Ovary (tissue), 3 donors: ENCODE data around the gene MAB21L3.

Experiments
- CTCF ChIP-seq, 3 donors: fragments of 450-650 bp in 2 of 3; fragments of 200-600 bp in 1 of 3; IDR thresholded peaks; one replicate each; pipeline versions ENCODE4 v1.5.1 to v1.8.0; 2016 to 2022; ENCODE audit warnings: antibody characterized with exemption in 3 of 3, mild to moderate bottlenecking in 1 of 3
- POLR2A ChIP-seq: fragments of 450-650 bp; IDR thresholded peaks from one replicate; pipeline ENCODE4 v1.6.1; 2017; ENCODE audit warnings: antibody characterized with exemption, mild to moderate bottlenecking, moderate library complexity
- donor health status: DM: no; HTN: no; CAD: no.

GRCh38 chr1:116166655-116167054 is 55.5 kb downstream of the MAB21L3 start:
- no peak for TF ChIP-seq POLR2A
- no peak for TF ChIP-seq CTCF (IDR thresholded peaks at IDR 0.05)
